LNCaP clone FGC (cell line): ENCODE data around the gene CRYBG1.
"Not testable (repeated sequence)": the region's sequence is repeated elsewhere in the genome, so short reads cannot be mapped to it uniquely, and the experiment has no call there.

ENCODE experiments used
- DNase-seq: peaks from one replicate; pipeline ENCODE4 v3.0.0-alpha.2; 2011; ENCODE audit warnings: low read depth
- H3K4me3 ChIP-seq: 2 replicates; pipeline ENCODE4 v1.5.1; 2011; ENCODE audit warnings: mild to moderate bottlenecking, low read depth, low read length, control low read depth
- TF ChIP-seq, protein P1 (sequence below): IDR thresholded peaks from 2 replicates; pipeline ENCODE4 v1.5.1; 2012; ENCODE audit warnings: mild to moderate bottlenecking; ENCODE audit not compliant: control insufficient read depth, insufficient read depth; ENCODE audit errors: extremely low read depth

The CRYBG1 gene

DNA sequence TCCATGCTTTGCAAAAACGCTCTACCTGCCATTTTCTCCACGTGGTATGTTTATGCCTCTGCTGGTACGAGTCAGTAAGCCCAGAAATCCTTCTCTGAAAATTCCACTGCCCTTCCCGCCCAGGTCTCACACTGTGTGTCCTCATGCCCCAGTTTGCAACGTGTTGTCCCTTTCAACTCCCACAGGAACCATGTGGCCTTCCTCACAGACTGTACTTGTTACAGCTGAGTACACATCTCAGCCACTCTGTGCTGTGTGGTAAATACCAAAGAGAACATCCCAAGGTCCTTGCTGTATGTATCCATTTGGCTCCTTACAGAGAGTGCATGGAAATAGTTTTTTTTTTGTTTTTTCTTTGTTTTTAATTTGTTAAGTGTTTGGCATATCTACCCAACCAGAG is 211.9 kb downstream of the CRYBG1 start:
- TF ChIP-seq, protein P1, sequence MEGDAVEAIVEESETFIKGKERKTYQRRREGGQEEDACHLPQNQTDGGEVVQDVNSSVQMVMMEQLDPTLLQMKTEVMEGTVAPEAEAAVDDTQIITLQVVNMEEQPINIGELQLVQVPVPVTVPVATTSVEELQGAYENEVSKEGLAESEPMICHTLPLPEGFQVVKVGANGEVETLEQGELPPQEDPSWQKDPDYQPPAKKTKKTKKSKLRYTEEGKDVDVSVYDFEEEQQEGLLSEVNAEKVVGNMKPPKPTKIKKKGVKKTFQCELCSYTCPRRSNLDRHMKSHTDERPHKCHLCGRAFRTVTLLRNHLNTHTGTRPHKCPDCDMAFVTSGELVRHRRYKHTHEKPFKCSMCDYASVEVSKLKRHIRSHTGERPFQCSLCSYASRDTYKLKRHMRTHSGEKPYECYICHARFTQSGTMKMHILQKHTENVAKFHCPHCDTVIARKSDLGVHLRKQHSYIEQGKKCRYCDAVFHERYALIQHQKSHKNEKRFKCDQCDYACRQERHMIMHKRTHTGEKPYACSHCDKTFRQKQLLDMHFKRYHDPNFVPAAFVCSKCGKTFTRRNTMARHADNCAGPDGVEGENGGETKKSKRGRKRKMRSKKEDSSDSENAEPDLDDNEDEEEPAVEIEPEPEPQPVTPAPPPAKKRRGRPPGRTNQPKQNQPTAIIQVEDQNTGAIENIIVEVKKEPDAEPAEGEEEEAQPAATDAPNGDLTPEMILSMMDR: no peak
- H3K4me3 ChIP-seq: no peak overlapping the region
- DNase-seq: no peak

DNA sequence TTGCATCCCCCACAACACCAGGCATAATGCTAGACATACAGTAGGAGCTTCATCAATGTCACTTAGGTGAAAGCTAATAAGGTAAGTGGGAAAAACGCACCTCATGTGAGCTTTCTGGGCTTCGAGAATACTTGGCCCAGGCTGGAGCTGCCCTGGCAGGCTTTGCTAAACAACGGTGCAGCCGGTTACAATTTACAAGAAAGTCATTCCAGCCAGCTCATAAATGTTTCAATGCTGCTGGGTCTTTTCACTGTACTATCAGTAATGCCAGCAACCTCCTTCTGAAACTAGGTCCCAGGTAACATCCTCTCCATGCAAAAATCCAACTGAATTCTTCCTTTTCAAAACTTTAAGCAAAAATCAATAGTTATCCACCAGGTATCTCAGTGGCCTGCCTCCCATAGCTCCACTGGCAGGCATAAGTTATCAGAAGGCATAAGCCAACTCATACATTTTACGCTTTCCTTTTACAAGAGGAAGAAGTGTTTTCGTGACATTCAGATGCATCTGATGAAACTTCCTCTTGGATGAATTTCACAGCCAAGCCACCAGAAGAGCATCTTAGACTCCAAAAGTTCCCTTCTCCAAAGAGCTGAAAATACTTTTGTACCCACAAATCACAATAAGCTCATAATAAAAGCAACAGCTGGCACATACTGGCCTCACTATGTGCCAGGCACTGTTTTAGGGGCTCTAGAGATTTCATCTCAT is 212.5 kb downstream of the CRYBG1 start:
- peak; percentile 15 for DNase-seq
- TF ChIP-seq, protein P1: no peak
- H3K4me3 ChIP-seq: no peak overlapping the region

DNA sequence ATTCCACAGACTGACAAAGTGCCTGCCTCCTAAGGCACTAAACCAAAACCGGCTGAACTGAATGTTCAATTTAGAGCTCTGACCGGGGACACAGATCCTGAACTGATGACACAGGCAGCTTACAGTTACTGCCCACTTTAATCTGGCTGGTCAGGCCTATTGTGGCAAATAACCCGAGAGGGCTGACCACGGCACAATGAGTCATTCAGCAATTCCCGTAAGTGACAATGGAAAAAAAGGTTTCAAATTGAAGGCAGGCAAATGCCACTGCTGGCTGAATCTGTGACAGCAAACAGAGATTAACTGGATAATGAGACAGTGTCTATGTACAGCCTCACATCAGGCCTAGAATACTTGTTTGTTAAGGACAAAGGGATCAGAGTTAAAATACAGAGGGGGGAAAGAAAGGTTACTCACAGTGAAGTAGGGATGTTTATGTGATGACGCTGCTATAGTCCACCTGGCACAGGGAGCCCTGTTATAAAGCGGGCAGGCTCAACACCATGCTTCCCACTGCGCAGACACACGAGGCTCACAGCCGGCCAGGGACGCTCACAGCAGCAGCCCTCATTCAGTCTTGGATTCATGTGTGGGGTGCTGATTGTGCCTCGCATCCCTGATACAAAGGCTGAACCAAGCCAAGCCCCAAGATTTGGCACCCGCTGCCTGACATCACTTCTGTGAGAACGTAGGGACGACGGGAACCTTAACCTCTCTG is 214.4 kb downstream of the CRYBG1 start:
- no peak for DNase-seq
- H3K4me3 ChIP-seq: no peak overlapping the region
- TF ChIP-seq, protein P1: no peak

DNA sequence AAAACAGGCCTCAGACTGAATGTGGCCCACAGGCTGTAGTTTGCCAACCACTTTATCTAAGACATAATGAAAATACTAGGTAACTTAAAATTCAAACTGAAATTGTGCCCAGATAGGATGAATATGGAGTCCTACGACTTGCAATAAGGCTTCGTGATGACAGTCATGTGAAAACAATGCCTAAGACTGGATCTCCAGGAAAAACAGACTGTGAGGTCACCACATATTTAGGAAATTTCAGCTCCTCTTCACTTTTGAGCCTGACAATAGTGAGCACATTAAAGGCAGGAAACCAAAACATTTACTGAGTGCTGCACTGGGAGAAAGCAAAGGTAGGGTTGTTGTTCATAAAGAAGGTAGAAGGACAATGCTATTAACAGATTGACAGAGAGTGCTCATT is 218.8 kb downstream of the CRYBG1 start:
- no peak for DNase-seq
- TF ChIP-seq, protein P1: no peak

DNA sequence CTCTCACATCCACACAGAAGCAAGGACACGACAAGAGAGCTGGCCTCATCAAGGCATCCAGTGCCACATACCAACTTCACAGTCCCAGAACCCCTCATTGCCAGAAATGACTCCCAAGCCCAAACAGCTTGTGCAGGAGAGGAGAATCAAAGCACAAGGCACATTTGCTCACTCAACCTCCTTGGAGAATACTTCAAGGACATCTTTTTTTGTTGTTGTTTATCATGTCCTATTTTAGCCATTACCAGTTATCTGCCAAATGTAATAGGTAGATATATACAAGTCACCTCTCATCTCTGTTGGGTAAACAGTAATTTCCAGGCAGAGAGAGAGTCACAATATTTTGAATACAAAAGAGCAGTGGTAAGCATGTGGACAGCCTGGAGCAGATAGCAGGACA is 221.0 kb downstream of the CRYBG1 start:
- TF ChIP-seq, protein P1: no peak
- DNase-seq: no peak
- H3K4me3 ChIP-seq: no peak overlapping the region

More for the DNA sequence above, 218.8 kb downstream of the CRYBG1 start:
- no peak overlapping the region for H3K4me3 ChIP-seq

DNA sequence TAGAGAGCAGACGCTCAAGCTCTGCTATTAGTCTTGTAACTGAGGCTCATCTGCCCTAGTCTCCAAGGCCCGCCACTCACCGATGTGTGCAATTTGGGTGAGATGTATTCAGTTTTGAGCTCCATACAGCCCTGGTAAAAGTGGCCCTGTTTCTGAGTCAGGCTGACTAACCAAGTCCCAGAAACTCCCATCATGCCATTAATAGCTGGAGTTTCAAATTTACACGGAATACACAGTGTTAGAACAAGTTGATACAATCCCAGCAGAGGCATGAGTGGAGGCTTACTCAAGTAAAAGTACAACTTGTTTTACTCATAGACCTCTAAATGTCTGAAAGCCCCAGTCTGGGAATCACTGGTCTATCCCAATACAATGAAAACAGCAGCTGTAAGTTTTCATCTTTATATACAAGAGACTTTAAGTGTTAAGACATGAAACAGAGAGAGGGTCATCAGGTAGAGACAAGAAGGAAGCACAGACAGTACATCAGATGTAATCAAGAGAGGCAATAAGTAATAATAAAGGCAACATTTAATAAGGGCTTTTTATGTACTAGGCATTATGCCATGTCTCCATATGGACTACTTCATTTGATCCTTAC is 226.4 kb downstream of the CRYBG1 start:
- TF ChIP-seq, protein P1: no peak
- H3K4me3 ChIP-seq: no peak overlapping the region
- DNase-seq: no peak

DNA sequence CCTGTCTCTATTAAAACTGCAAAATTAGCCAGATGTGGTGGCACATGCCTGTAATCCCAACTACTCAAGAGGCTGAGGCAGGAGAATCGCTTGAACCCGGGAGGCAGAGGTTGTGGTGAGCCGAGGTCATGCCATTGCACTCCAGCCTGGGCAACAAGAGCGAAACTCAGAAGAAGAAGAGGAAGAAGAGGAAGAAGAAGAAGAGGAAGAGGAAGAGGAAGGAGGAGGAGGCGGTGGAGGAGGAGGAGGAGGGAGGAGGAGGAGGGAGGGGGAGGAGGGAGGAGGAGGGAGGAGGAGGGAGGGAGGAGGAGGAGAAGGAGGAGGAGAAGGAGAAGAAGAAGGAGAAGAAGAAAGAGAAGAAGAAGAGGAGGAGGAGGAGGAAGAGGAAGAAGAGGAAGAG is 228.4 kb downstream of the CRYBG1 start:
- H3K4me3 ChIP-seq, DNase-seq: not testable (repeated sequence)
